Liver (tissue), 9 donors: ENCODE measurements around the gene PLEKHA6. TPM values are rescaled to one million over a fixed set of nuclear protein-coding genes. Genes with fewer than 3 reads are reported as not detected.

Experiments
- DNase-seq: peaks from one replicate; pipeline ENCODE4 v3.0.0-alpha.2; 2017; ENCODE audit warnings: low spot score
- H3K27ac ChIP-seq, 2 donors: one replicate each; pipeline ENCODE4 v1.7.0; 2013; ENCODE audit warnings: inconsistent platforms in 2 of 2, low read length in 2 of 2, control low read depth in 1 of 2, low read depth in 1 of 2, mild to moderate bottlenecking in 1 of 2
- H3K27me3 ChIP-seq, 4 donors: one replicate each; pipeline versions ENCODE4 v1.6.1 to v1.7.0; 2013; ENCODE audit warnings: low read length in 3 of 4, inconsistent platforms in 1 of 4, mild to moderate bottlenecking in 1 of 4, moderate library complexity in 1 of 4; ENCODE audit not compliant: control insufficient read depth in 4 of 4, insufficient read depth in 4 of 4
- H3K36me3 ChIP-seq, 4 donors: one replicate each; pipeline versions ENCODE4 v1.6.1 to v1.7.0; 2013; ENCODE audit warnings: low read length in 3 of 4, mild to moderate bottlenecking in 3 of 4, low read depth in 1 of 4, moderate library complexity in 1 of 4; ENCODE audit not compliant: control insufficient read depth in 4 of 4, insufficient read depth in 3 of 4
- H3K4me1 ChIP-seq, 4 donors: one replicate each; pipeline versions ENCODE4 v1.6.1 to v1.7.0; 2013; ENCODE audit warnings: low read length in 3 of 4, mild to moderate bottlenecking in 3 of 4, moderate library complexity in 1 of 4; ENCODE audit not compliant: control insufficient read depth in 4 of 4, insufficient read depth in 4 of 4
- H3K4me3 ChIP-seq, 3 donors: one replicate each; pipeline versions ENCODE4 v1.6.1 to v1.7.0; 2013; ENCODE audit warnings: low read length in 3 of 3, control low read depth in 1 of 3, low read depth in 1 of 3, mild to moderate bottlenecking in 1 of 3
- H3K9ac ChIP-seq, 2 donors: one replicate each; pipeline ENCODE4 v1.7.0; 2013; ENCODE audit warnings: low read length in 2 of 2, mild to moderate bottlenecking in 2 of 2, moderate library complexity in 2 of 2, control low read depth in 1 of 2, low read depth in 1 of 2
- H3K9me3 ChIP-seq, 4 donors: one replicate each; pipeline versions ENCODE4 v1.6.1 to v1.7.0; 2013; ENCODE audit warnings: low read length in 3 of 4; ENCODE audit not compliant: control insufficient read depth in 4 of 4
- EGR1 ChIP-seq, 2 donors: IDR thresholded peaks; 2 replicates each; pipeline ENCODE4 v1.6.1; 2016 to 2018; ENCODE audit warnings: antibody characterized with exemption in 2 of 2, low read depth in 2 of 2
- FOXA1 ChIP-seq: IDR thresholded peaks from 2 replicates; pipeline ENCODE4 v1.6.1; 2016; ENCODE audit warnings: antibody characterized with exemption
- GABPA ChIP-seq, 2 donors: IDR thresholded peaks in 1 of 2; conservative IDR thresholded peaks in 1 of 2; 2 replicates each; pipeline ENCODE4 v1.6.1; 2016; ENCODE audit warnings: antibody characterized with exemption in 2 of 2, mild to moderate bottlenecking in 1 of 2, moderate library complexity in 1 of 2
- HNF4A ChIP-seq, 2 donors: conservative IDR thresholded peaks; 2 replicates each; pipeline ENCODE4 v1.6.1; 2016; ENCODE audit warnings: antibody characterized with exemption in 2 of 2, mild to moderate bottlenecking in 2 of 2
- HNF4G ChIP-seq: IDR thresholded peaks from 2 replicates; pipeline ENCODE4 v1.6.1; 2016; ENCODE audit warnings: antibody characterized with exemption
- JUND ChIP-seq, 2 donors: IDR thresholded peaks; 2 replicates each; pipeline ENCODE4 v1.6.1; 2016; ENCODE audit warnings: antibody characterized with exemption in 2 of 2
- MAX ChIP-seq: IDR thresholded peaks from 2 replicates; pipeline ENCODE4 v1.6.1; 2016; ENCODE audit warnings: antibody characterized with exemption
- NR2F2 ChIP-seq: IDR thresholded peaks from 2 replicates; pipeline ENCODE4 v1.6.1; 2016; ENCODE audit warnings: antibody characterized with exemption
- RAD21 ChIP-seq, 2 donors: IDR thresholded peaks; 2 replicates each; pipeline ENCODE4 v1.6.1; 2016; ENCODE audit warnings: antibody characterized with exemption in 2 of 2, mild to moderate bottlenecking in 2 of 2
- REST ChIP-seq: IDR thresholded peaks from 2 replicates; pipeline ENCODE4 v1.6.1; 2016; ENCODE audit warnings: antibody characterized with exemption, mild to moderate bottlenecking
- RXRA ChIP-seq, 2 donors: IDR thresholded peaks; 2 replicates each; pipeline ENCODE4 v1.6.1; 2017 to 2018; ENCODE audit warnings: antibody characterized with exemption in 2 of 2, mild to moderate bottlenecking in 1 of 2
- SP1 ChIP-seq: IDR thresholded peaks from 2 replicates; pipeline ENCODE4 v1.6.1; 2018; ENCODE audit warnings: antibody characterized with exemption, mild to moderate bottlenecking
- YY1 ChIP-seq: IDR thresholded peaks from 2 replicates; pipeline ENCODE4 v1.6.1; 2016; ENCODE audit warnings: antibody characterized with exemption, mild to moderate bottlenecking
- WGBS: extraction: QIAGEN DNeasy Blood & Tissue Kit; methylation state at CpG from one replicate; pipeline ENCODE4 v1.1.7; 2013; 5-methylcytosine and 5-hydroxymethylcytosine counted together
- polyA plus RNA-seq, 2 donors: library from polyadenylated mRNA; stranded (reverse) in 1 of 2; unstranded in 1 of 2; fragments of 200-250 nt in 1 of 2; fragments of >200 nt in 1 of 2; fragmentation: Nextera tagmentation in 1 of 2; extraction: Ambion mirVana in 1 of 2; gene quantifications; one replicate each; pipeline versions ENCODE4 v1.2.1 to v1.2.3, GENCODE V29; 2013 to 2015
- total RNA-seq, 2 donors: library from RNA; depleted of rRNA; stranded (reverse); fragments of >200 nt; gene quantifications; one replicate each; pipeline ENCODE4 v1.2.3, GENCODE V29; 2014
- TF ChIP-seq, protein P1 (sequence below): IDR thresholded peaks from 2 replicates; pipeline ENCODE4 v1.6.1; 2016; ENCODE audit warnings: antibody characterized with exemption
- TF ChIP-seq, protein P2 (sequence below): fragments of 150-350 bp; IDR thresholded peaks from 2 replicates; pipeline ENCODE4 v1.5.1; 2017; ENCODE audit warnings: improper control_type of control experiment, low read depth, low read length; ENCODE audit not compliant: missing input control
- TF ChIP-seq, protein P3 (sequence below): IDR thresholded peaks from 2 replicates; pipeline ENCODE4 v1.6.1; 2016; ENCODE audit warnings: antibody characterized with exemption
- donor health status: healthy.
- donor health status: healthy.
- donor health status: healthy.
- donor health status: healthy.
- donor health status: healthy.

The PLEKHA6 gene
- total and polyA plus RNA-seq, 4 donors, result 5.3 to 12.8 (median 7.6) TPM

GRCh38 chr1:204343802-204344201 lies 15.9 kb downstream of the PLEKHA6 start:
- WGBS, result 92% methylated on average over 4 of the region's 4 CpGs
- H3K9ac ChIP-seq, result no peak overlapping the region
- H3K27ac ChIP-seq, result no peak overlapping the region
- no peaks in the 10 kb centered on the region for H3K27me3 ChIP-seq
- H3K9me3 ChIP-seq, result no peaks in the 10 kb centered on the region
- no peak for DNase-seq
- peaks cover 3 to 9% (median 5%) of the 10 kb centered on the region in 4 donors for H3K4me1 ChIP-seq
- no peaks in the 10 kb centered on the region for H3K36me3 ChIP-seq
- no peak for TF ChIP-seq REST
- TF ChIP-seq, protein P1, sequence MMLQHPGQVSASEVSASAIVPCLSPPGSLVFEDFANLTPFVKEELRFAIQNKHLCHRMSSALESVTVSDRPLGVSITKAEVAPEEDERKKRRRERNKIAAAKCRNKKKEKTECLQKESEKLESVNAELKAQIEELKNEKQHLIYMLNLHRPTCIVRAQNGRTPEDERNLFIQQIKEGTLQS, result no peak
- TF ChIP-seq SP1, result no peak
- no peak for TF ChIP-seq GABPA (IDR thresholded peaks at IDR 0.05 in 1 of 2, conservative IDR thresholded peaks at IDR 0.05 in 1 of 2)
- TF ChIP-seq, protein P2, sequence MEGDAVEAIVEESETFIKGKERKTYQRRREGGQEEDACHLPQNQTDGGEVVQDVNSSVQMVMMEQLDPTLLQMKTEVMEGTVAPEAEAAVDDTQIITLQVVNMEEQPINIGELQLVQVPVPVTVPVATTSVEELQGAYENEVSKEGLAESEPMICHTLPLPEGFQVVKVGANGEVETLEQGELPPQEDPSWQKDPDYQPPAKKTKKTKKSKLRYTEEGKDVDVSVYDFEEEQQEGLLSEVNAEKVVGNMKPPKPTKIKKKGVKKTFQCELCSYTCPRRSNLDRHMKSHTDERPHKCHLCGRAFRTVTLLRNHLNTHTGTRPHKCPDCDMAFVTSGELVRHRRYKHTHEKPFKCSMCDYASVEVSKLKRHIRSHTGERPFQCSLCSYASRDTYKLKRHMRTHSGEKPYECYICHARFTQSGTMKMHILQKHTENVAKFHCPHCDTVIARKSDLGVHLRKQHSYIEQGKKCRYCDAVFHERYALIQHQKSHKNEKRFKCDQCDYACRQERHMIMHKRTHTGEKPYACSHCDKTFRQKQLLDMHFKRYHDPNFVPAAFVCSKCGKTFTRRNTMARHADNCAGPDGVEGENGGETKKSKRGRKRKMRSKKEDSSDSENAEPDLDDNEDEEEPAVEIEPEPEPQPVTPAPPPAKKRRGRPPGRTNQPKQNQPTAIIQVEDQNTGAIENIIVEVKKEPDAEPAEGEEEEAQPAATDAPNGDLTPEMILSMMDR, result no peak
- no peak for TF ChIP-seq FOXA1
- TF ChIP-seq NR2F2, result no peak
- TF ChIP-seq RAD21 (IDR thresholded peaks at IDR 0.05), result no peak
- TF ChIP-seq JUND (IDR thresholded peaks at IDR 0.05), result no peak
- no peak for TF ChIP-seq RXRA (IDR thresholded peaks at IDR 0.05)
- H3K4me3 ChIP-seq, result no peak overlapping the region

- Histone ChIP-seq H3K9ac (no peak overlapping the region), H3K36me3 (no peaks in the 10 kb centered on the region), H3K27me3 (no peaks in the 10 kb centered on the region), H3K4me1 (peaks cover 3 to 8% (median 5%) of the 10 kb centered on the region in 4 donors), H3K27ac (no peak overlapping the region), H3K4me3 (no peak overlapping the region), H3K9me3 (no peaks in the 10 kb centered on the region)
- 96% methylated on average over 3 of the region's 3 CpGs for whole genome bisulfite sequencing
- TF ChIP-seq SP1 (no peak), RAD21 (IDR thresholded peaks at IDR 0.05) (no peak), HNF4A (conservative IDR thresholded peaks at IDR 0.05) (no peak), YY1 (no peak), REST (no peak), JUND (IDR thresholded peaks at IDR 0.05) (no peak), GABPA (IDR thresholded peaks at IDR 0.05 in 1 of 2, conservative IDR thresholded peaks at IDR 0.05 in 1 of 2) (no peak), HNF4G (no peak), EGR1 (IDR thresholded peaks at IDR 0.05; ENCODE audit: low read depth in 2 of 2) (no peak), RXRA (IDR thresholded peaks at IDR 0.05) (no peak), NR2F2 (no peak), MAX (no peak), FOXA1 (no peak)
- TF ChIP-seq, protein P1, result no peak
- TF ChIP-seq, protein P2, result no peak
- TF ChIP-seq, protein P3, sequence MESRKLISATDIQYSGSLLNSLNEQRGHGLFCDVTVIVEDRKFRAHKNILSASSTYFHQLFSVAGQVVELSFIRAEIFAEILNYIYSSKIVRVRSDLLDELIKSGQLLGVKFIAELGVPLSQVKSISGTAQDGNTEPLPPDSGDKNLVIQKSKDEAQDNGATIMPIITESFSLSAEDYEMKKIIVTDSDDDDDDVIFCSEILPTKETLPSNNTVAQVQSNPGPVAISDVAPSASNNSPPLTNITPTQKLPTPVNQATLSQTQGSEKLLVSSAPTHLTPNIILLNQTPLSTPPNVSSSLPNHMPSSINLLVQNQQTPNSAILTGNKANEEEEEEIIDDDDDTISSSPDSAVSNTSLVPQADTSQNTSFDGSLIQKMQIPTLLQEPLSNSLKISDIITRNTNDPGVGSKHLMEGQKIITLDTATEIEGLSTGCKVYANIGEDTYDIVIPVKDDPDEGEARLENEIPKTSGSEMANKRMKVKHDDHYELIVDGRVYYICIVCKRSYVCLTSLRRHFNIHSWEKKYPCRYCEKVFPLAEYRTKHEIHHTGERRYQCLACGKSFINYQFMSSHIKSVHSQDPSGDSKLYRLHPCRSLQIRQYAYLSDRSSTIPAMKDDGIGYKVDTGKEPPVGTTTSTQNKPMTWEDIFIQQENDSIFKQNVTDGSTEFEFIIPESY, result no peak
- no peak for DNase-seq
These were observed 16.5 kb downstream of the PLEKHA6 start for GRCh38 chr1:204343247-204343646.
